SH-SY5Y (cell line): ENCODE measurements around the gene PDE4D.

Source experiments
- GATA2 ChIP-seq: IDR thresholded peaks from 2 replicates; pipeline ENCODE4 v1.6.1; 2011; ENCODE audit warnings: mild to moderate bottlenecking, low read depth, low read length
- GATA3 ChIP-seq: IDR thresholded peaks from 2 replicates; pipeline ENCODE4 v1.6.1; 2011; ENCODE audit warnings: low read depth, mild to moderate bottlenecking, low read length, moderate library complexity

DNA sequence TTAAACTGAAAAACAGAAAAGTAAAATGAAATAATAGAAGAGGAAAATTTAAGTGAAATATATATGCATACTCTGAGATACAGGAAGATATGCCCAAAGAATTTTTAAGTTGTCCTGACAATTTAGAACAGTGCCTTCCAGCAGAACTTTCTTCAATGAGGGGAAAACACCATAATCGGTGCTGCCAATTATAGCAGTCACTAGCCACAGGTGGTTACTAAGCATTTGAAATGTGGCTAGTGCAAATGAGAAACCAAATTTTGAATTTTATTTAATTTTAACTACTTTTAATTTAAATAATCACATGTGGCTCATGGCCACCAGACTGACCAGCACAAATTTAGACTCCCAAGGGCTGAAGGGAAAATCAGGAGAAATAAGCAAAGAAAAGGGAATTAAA is 900.1 kb downstream of the PDE4D start:
- TF ChIP-seq GATA2, result no peak
- no peak for TF ChIP-seq GATA3
